GM06990 (cell line): ENCODE results near the gene PRSS48.

Source experiments
- DNase-seq: peaks from one replicate; pipeline ENCODE4 v3.0.0-alpha.2; 2011; ENCODE audit not compliant: insufficient read length; ENCODE audit errors: extremely low read depth
- H3K27me3 ChIP-seq: replicated peaks from 2 replicates; pipeline ENCODE4 v1.6.0; 2011; ENCODE audit warnings: low read length; ENCODE audit not compliant: control insufficient read depth, insufficient read depth
- H3K36me3 ChIP-seq: 2 replicates; pipeline ENCODE4 v1.5.1; 2011; ENCODE audit warnings: low read length; ENCODE audit not compliant: control insufficient read depth, insufficient read depth
- H3K4me3 ChIP-seq: replicated peaks from 2 replicates; pipeline ENCODE4 v1.5.1; 2011; ENCODE audit warnings: low read depth, mild to moderate bottlenecking, control low read depth, low read length
- CTCF ChIP-seq: IDR thresholded peaks from 2 replicates; pipeline ENCODE4 v1.5.1; 2011; ENCODE audit warnings: low read length, control low read depth, mild to moderate bottlenecking, inconsistent platforms; ENCODE audit not compliant: insufficient read depth, poor library complexity, severe bottlenecking

Gene PRSS48

GRCh38 chr4:151325949-151326246, 48.9 kb downstream of the PRSS48 start:
- H3K4me3 ChIP-seq: no peak overlapping the region
- no peak for DNase-seq
- TF ChIP-seq CTCF: no peak
- H3K27me3 ChIP-seq: no peaks in the 10 kb centered on the region; the same call in 1 of the 2 replicates
- H3K36me3 ChIP-seq: no peaks in the 10 kb centered on the region

GRCh38 chr4:151329217-151330007, 52.5 kb downstream of the PRSS48 start:
- no peak for DNase-seq
- no peak for TF ChIP-seq CTCF
- Histone ChIP-seq H3K4me3 (no peak overlapping the region), H3K27me3 (no peaks in the 10 kb centered on the region; the same call in 1 of the 2 replicates), H3K36me3 (no peaks in the 10 kb centered on the region)

DNA sequence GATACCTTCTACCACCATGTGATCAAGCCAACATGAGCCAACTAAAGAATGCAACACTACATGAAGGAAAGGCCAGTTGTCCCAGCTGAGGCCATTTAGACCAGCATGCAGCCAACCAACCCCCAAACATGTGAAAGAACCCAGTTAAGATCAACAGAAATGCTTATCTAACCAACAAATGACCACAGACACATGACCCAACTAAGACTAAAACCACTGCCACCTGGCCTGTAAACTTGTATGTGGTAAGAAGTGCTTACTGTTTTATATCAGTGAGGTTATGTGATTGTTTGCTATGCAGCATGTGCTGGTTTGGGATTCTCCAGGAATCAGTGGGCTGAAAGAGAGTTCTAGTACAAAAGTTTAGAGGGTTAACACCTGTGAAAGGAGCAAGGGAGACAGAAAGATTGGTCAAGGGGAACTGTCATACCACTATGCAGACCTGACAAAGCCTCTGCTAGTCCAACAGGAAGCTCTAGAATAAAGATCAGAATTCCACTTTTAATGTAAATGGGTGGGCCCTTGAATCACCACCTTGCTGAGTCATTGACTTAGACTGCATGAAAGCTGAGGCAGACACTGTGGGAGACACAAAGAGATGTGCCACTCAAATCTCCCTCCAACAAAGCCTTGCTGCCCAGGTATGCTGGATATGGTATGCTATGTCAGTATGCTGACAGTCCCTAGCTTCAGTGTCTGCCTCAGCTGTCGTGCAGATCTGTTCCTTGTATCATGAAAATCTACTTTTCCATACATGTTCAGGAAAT, 54.5 kb downstream of the PRSS48 start:
- TF ChIP-seq CTCF: no peak
- H3K36me3 ChIP-seq: no peaks in the 10 kb centered on the region
- H3K27me3 ChIP-seq: no peaks in the 10 kb centered on the region; the same call in 1 of the 2 replicates
- DNase-seq: no peak
- H3K4me3 ChIP-seq: no peak overlapping the region

DNA sequence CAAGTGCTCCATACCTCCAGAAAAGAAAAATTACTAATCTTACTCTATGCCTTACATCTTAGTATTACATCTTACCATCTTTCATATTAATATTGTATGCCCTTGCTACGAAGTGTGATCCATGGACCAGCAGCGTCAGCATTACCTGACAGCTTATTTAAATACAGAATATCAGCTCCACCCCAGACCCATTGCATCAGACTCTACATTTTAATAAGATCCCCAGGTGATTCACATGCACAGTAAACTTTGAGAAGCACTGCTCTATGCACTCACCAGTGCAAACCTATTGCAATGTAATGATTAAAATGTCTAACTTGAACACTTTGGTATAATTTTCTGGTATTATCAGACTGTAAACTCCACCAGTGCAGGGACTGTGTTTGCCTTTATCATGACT, 62.5 kb downstream of the PRSS48 start:
- Histone ChIP-seq H3K4me3 (no peak overlapping the region), H3K36me3 (no peaks in the 10 kb centered on the region), H3K27me3 (no peaks in the 10 kb centered on the region)
- no peak for DNase-seq
- TF ChIP-seq CTCF: no peak

DNA sequence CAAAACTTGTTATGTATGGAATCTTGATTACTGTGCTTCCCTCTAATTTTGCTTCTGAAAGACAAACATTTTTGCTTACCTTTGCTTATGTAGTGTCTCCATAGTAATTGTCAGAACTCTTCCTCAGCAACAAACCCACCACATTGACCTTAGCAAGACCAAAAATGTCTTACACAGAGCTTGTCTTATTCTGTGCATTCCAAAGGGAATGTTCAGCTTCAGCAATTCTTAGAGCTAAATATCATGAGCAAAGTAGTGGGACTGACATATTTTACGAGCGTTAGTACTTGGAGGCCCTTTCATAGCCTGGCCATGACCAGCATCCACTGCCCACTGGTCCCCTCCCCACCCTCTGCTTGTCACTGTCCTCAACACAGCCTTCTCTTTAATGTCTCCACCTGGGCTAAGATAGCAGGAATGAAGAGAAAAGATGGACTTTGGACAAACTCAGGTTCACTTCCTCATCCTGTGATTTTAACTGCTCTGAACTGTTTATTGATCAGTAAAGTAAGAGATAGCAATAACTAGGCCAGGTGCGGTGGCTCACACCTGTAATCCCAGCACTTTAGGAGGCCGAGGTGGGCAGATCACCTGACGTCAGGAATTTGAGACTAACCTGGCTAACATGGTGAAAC, 63.9 kb downstream of the PRSS48 start:
- TF ChIP-seq CTCF: no peak
- H3K36me3 ChIP-seq: no peaks in the 10 kb centered on the region
- H3K4me3 ChIP-seq: no peak overlapping the region
- no peaks in the 10 kb centered on the region for H3K27me3 ChIP-seq
- DNase-seq: no peak
